H9 (cell line): Measurements from ENCODE around the gene NACC2. TPM values are rescaled to one million over a fixed set of nuclear protein-coding genes. Genes with fewer than 3 reads are reported as not detected.

Experiments used
- DNase-seq: peaks from one replicate; pipeline ENCODE4 v3.0.0-alpha.2; 2017
- H2AFZ ChIP-seq: one replicate; pipeline ENCODE4 v1.6.1; 2013; ENCODE audit warnings: mild to moderate bottlenecking, low read length, control low read depth, moderate library complexity
- H2AK5ac ChIP-seq: 2 replicates; pipeline ENCODE4 v1.6.1; 2013; ENCODE audit warnings: low read length, control low read depth, mixed read lengths; ENCODE audit not compliant: insufficient read length
- H2BK120ac ChIP-seq: one replicate; pipeline ENCODE4 v1.6.1; 2013; ENCODE audit warnings: low read depth, mild to moderate bottlenecking, low read length, control low read depth, inconsistent platforms; ENCODE audit not compliant: poor library complexity, severe bottlenecking
- H2BK12ac ChIP-seq: 2 replicates; pipeline ENCODE4 v1.6.1; 2013; ENCODE audit warnings: low read length, control low read depth, mixed read lengths, low read depth; ENCODE audit not compliant: insufficient read length
- H2BK15ac ChIP-seq: 2 replicates; pipeline ENCODE4 v1.6.1; 2013; ENCODE audit warnings: low read depth, low read length, control low read depth
- H2BK20ac ChIP-seq: one replicate; pipeline ENCODE4 v1.6.1; 2013; ENCODE audit warnings: low read depth, mild to moderate bottlenecking, low read length, control low read depth, inconsistent platforms; ENCODE audit not compliant: poor library complexity, severe bottlenecking
- H2BK5ac ChIP-seq: 2 replicates; pipeline ENCODE4 v1.6.1; 2013; ENCODE audit warnings: low read length, control low read depth, mixed read lengths; ENCODE audit not compliant: insufficient read length
- H3K14ac ChIP-seq: 2 replicates; pipeline ENCODE4 v1.6.1; 2013; ENCODE audit warnings: low read length, control low read depth; ENCODE audit not compliant: insufficient read depth
- H3K18ac ChIP-seq: 2 replicates; pipeline ENCODE4 v1.6.1; 2013; ENCODE audit warnings: low read depth, mild to moderate bottlenecking, mixed read lengths, low read length, control low read depth; ENCODE audit not compliant: insufficient read length
- H3K23ac ChIP-seq: 2 replicates; pipeline ENCODE4 v1.6.1; 2013; ENCODE audit warnings: low read length, control low read depth, mixed read lengths, low read depth; ENCODE audit not compliant: insufficient read length
- H3K23me2 ChIP-seq: 2 replicates; pipeline ENCODE4 v1.6.1; 2013; ENCODE audit warnings: low read depth, mild to moderate bottlenecking, mixed read lengths, low read length, control low read depth; ENCODE audit not compliant: insufficient read length, poor library complexity, severe bottlenecking
- H3K27ac ChIP-seq: 2 replicates; pipeline ENCODE4 v1.5.1; 2013; ENCODE audit warnings: low read length, control low read depth, mixed read lengths, low read depth; ENCODE audit not compliant: insufficient read length
- H3K27me3 ChIP-seq: 2 replicates; pipeline ENCODE4 v1.6.1; 2013; ENCODE audit warnings: low read length, control low read depth, inconsistent platforms; ENCODE audit not compliant: insufficient read depth
- H3K4ac ChIP-seq: 2 replicates; pipeline ENCODE4 v1.6.1; 2013; ENCODE audit warnings: low read depth, mild to moderate bottlenecking, control low read depth, inconsistent platforms, low read length, moderate library complexity
- H3K4me1 ChIP-seq: 2 replicates; pipeline ENCODE4 v1.6.1; 2013; ENCODE audit warnings: low read length, control low read depth, inconsistent platforms; ENCODE audit not compliant: insufficient read depth
- H3K4me2 ChIP-seq: 2 replicates; pipeline ENCODE4 v1.6.1; 2013; ENCODE audit warnings: low read length, control low read depth, mixed read lengths; ENCODE audit not compliant: insufficient read length, insufficient read depth
- H3K56ac ChIP-seq: 2 replicates; pipeline ENCODE4 v1.6.1; 2013; ENCODE audit warnings: low read depth, mild to moderate bottlenecking, mixed read lengths, low read length, control low read depth; ENCODE audit not compliant: insufficient read length
- H3K79me1 ChIP-seq: 2 replicates; pipeline ENCODE4 v1.6.1; 2013; ENCODE audit warnings: low read depth, mild to moderate bottlenecking, moderate library complexity, low read length, control low read depth, inconsistent platforms; ENCODE audit not compliant: insufficient read depth, poor library complexity, severe bottlenecking
- H3K79me2 ChIP-seq: 2 replicates; pipeline ENCODE4 v1.6.1; 2013; ENCODE audit warnings: low read length, control low read depth, inconsistent platforms; ENCODE audit not compliant: insufficient read depth
- H3K9ac ChIP-seq: 2 replicates; pipeline ENCODE4 v1.6.1; 2013; ENCODE audit warnings: low read length, control low read depth, mixed read lengths; ENCODE audit not compliant: insufficient read length; ENCODE audit errors: extremely low read depth
- H3K9me3 ChIP-seq: one replicate; pipeline ENCODE4 v1.6.1; 2013; ENCODE audit warnings: low read depth, low read length, inconsistent platforms; ENCODE audit not compliant: control insufficient read depth
- H3T11ph ChIP-seq: one replicate; pipeline ENCODE4 v1.6.1; 2013; ENCODE audit warnings: mild to moderate bottlenecking, low read length, control low read depth, inconsistent platforms
- H4K20me1 ChIP-seq: one replicate; pipeline ENCODE4 v1.6.1; 2013; ENCODE audit not compliant: control insufficient read depth, insufficient read length, insufficient read depth
- H4K5ac ChIP-seq: 2 replicates; pipeline ENCODE4 v1.6.1; 2013; ENCODE audit warnings: low read depth, mild to moderate bottlenecking, mixed read lengths, low read length, control low read depth; ENCODE audit not compliant: insufficient read length
- H4K8ac ChIP-seq: replicated peaks from 2 replicates; pipeline ENCODE4 v1.6.1; 2013; ENCODE audit warnings: low read length, control low read depth, mixed read lengths, low read depth; ENCODE audit not compliant: insufficient read length
- H4K91ac ChIP-seq: 2 replicates; pipeline ENCODE4 v1.6.1; 2013; ENCODE audit warnings: low read depth, mild to moderate bottlenecking, moderate library complexity, mixed read lengths, low read length, control low read depth; ENCODE audit not compliant: insufficient read length
- H3K27ac Mint-ChIP-seq, 3 experiments: 2 replicates in 2 of 3; 3 replicates in 1 of 3; pipeline ENCODE4 v1.8.0; 2020 to 2021; ENCODE audit warnings: mixed read lengths in 3 of 3, mild to moderate bottlenecking in 1 of 3, moderate library complexity in 1 of 3
- H3K27me3 Mint-ChIP-seq: 2 replicates; pipeline ENCODE4 v1.8.0; 2021; ENCODE audit warnings: low read depth, mild to moderate bottlenecking, moderate library complexity, mixed read lengths
- H3K36me3 Mint-ChIP-seq, 3 experiments: 2 replicates in 2 of 3; 3 replicates in 1 of 3; pipeline ENCODE4 v1.8.0; 2020 to 2021; ENCODE audit warnings: low read depth in 3 of 3, mixed read lengths in 3 of 3; ENCODE audit not compliant: insufficient read depth in 1 of 3
- H3K4me1 Mint-ChIP-seq, 2 experiments: 2 replicates each; pipeline ENCODE4 v1.8.0; 2020; ENCODE audit warnings: mixed read lengths in 2 of 2
- H3K4me3 Mint-ChIP-seq, 2 experiments: 2 replicates in 1 of 2; 3 replicates in 1 of 2; pipeline ENCODE4 v1.8.0; 2020 to 2021; ENCODE audit warnings: mild to moderate bottlenecking in 2 of 2, mixed read lengths in 2 of 2, moderate library complexity in 1 of 2
- H3K9me3 Mint-ChIP-seq, 2 experiments: 2 replicates in 1 of 2; 3 replicates in 1 of 2; pipeline ENCODE4 v1.8.0; 2020; ENCODE audit warnings: mild to moderate bottlenecking in 2 of 2, mixed read lengths in 2 of 2, moderate library complexity in 1 of 2
- WGBS: extraction: QIAGEN DNeasy Blood & Tissue Kit; methylation state at CpG from one replicate; pipeline ENCODE4 v1.1.7; 2013; ENCODE audit warnings: missing lambda C conversion rate, low lambda C conversion rate, mixed read lengths; ENCODE audit not compliant: insufficient read length; ENCODE audit errors: extremely low coverage; 5-methylcytosine and 5-hydroxymethylcytosine counted together
- total RNA-seq: library from RNA; stranded (reverse); gene quantifications from 2 replicates; pipeline ENCODE4 v1.2.1, GENCODE V29; 2021
- TF ChIP-seq, protein P1 (sequence below): fragments of 200-600 bp; sonication (generic); conservative IDR thresholded peaks from 3 replicates; pipeline ENCODE4 v1.8.0; 2021; ENCODE audit warnings: antibody characterized with exemption, mild to moderate bottlenecking

NACC2 gene
- total RNA-seq, 1 experiment from 2014 or later: 11.5 TPM

DNA sequence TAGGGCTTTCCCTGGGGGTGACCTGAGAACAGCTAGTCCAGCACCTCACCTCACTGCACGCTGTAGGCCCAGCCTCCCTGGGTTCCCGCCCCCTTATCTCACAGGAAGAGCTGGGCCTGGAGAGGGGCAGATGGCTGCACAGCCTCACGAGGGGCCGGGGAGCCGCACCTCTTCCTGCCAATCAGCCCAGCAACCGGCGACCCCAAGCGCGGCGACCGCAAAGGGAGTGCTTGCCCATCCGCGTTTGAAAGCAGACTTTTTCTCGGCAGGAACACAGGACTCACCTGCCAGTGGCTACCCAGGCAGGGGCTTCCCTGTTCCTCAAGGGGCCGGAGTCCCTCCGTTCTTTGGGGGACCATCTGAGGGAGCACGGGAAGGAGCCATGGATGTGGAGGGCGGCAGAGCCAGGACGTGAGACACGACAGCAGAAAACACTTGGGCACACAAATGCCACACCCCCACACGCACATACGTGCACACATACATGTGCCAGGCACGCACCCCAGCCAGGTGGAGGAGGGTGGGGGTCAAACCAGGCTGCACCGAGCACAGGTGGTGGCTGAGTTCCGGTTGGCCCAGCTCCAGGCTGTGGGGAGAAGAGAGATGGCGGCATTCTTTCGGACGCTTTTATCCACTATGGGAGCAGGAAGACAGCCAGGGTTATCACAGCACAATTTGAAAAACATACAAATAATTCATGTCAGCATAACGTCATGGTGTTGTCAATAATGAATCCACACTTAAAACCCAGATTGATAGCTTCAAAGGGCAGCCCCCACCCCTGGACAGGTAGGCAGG is 12.3 kb upstream of the NACC2 start:
- no CpG with 5 or more reads among the region's 29 CpGs for WGBS
- H3K14ac ChIP-seq: no peak overlapping the region; the same call in 1 of the 2 replicates

More for the DNA sequence above, 12.3 kb upstream of the NACC2 start:
- no peak overlapping the region for H2BK20ac ChIP-seq
- no peak overlapping the region for H2BK12ac ChIP-seq
- H4K8ac ChIP-seq: no peak overlapping the region
- no peak overlapping the region for H2BK120ac ChIP-seq
- H2AFZ ChIP-seq: no peak overlapping the region
- H3K23me2 ChIP-seq: no peaks in the 10 kb centered on the region
- no peak overlapping the region for H3K56ac ChIP-seq
- no peak overlapping the region for H2BK5ac ChIP-seq
- peak; percentile 66 for DNase-seq
- H2AK5ac ChIP-seq: no peak overlapping the region
- H3K27ac Mint-ChIP-seq: 0 out of 7 replicates have a peak overlapping the region, but pooled peaks of 1 of the 3 experiments have one; percentile 27
- H3K27me3 ChIP-seq: no peaks in the 10 kb centered on the region
- no peaks in the 10 kb centered on the region for H3K9me3 Mint-ChIP-seq
- no peaks in the 10 kb centered on the region; the same call in 1 of the 2 replicates for H3K27me3 Mint-ChIP-seq
- H3K4me3 Mint-ChIP-seq: no peak overlapping the region
- H3K23ac ChIP-seq: no peak overlapping the region
- no peak overlapping the region for H3K4me2 ChIP-seq
- H3K79me2 ChIP-seq: no peaks in the 10 kb centered on the region
- no peak overlapping the region for H3K27ac ChIP-seq
- no peak overlapping the region for H3T11ph ChIP-seq
- no peaks in the 10 kb centered on the region for H4K20me1 ChIP-seq
- no peak overlapping the region for H3K4ac ChIP-seq
- H3K79me1 ChIP-seq: no peaks in the 10 kb centered on the region
- H4K91ac ChIP-seq: no peak overlapping the region
- no peak overlapping the region for H3K18ac ChIP-seq
- H3K9me3 ChIP-seq: no peaks in the 10 kb centered on the region
- H3K4me1 Mint-ChIP-seq: peaks cover 52 to 65% of the 10 kb centered on the region in 2 experiments
- no peak overlapping the region for H3K9ac ChIP-seq
- TF ChIP-seq, protein P1, sequence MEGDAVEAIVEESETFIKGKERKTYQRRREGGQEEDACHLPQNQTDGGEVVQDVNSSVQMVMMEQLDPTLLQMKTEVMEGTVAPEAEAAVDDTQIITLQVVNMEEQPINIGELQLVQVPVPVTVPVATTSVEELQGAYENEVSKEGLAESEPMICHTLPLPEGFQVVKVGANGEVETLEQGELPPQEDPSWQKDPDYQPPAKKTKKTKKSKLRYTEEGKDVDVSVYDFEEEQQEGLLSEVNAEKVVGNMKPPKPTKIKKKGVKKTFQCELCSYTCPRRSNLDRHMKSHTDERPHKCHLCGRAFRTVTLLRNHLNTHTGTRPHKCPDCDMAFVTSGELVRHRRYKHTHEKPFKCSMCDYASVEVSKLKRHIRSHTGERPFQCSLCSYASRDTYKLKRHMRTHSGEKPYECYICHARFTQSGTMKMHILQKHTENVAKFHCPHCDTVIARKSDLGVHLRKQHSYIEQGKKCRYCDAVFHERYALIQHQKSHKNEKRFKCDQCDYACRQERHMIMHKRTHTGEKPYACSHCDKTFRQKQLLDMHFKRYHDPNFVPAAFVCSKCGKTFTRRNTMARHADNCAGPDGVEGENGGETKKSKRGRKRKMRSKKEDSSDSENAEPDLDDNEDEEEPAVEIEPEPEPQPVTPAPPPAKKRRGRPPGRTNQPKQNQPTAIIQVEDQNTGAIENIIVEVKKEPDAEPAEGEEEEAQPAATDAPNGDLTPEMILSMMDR: no peak
- no peak overlapping the region for H4K5ac ChIP-seq
- H2BK15ac ChIP-seq: no peak overlapping the region
- H3K36me3 Mint-ChIP-seq: no peaks in the 10 kb centered on the region; a peak in 2 of 7 replicates
- H3K4me1 ChIP-seq: peaks cover 4% of the 10 kb centered on the region; the same call in 1 of the 2 replicates
